Lung (tissue), 12 donors: ENCODE results near the gene WDR38. TPM values are rescaled to one million over a fixed set of nuclear protein-coding genes. Genes with fewer than 3 reads are reported as not detected.

ENCODE experiments used
- ATAC-seq: fragments of 200-7000 bp; cut with Tn5 transposase; one replicate; pipeline ENCODE4 v1.9.1; 2020; ENCODE audit warnings: moderate number of reproducible peaks; ENCODE audit not compliant: insufficient read depth, low FRiP score
- DNase-seq, 3 donors: peaks; one replicate each; pipeline ENCODE4 v3.0.0-alpha.2; 2013 to 2017
- H3K27ac ChIP-seq, 2 donors: one replicate each; pipeline ENCODE4 v1.5.1; 2013; ENCODE audit warnings: mild to moderate bottlenecking in 2 of 2, moderate library complexity in 2 of 2, control low read depth in 1 of 2, inconsistent platforms in 1 of 2, low read depth in 1 of 2, low read length in 1 of 2
- H3K27me3 ChIP-seq, 3 donors: one replicate each; pipeline ENCODE4 v1.5.1; 2013; ENCODE audit warnings: low read length in 2 of 3; ENCODE audit not compliant: control insufficient read depth in 3 of 3, insufficient read depth in 3 of 3
- H3K36me3 ChIP-seq, 4 donors: one replicate each; pipeline ENCODE4 v1.5.1; 2013; ENCODE audit warnings: low read length in 4 of 4, mild to moderate bottlenecking in 1 of 4, moderate library complexity in 1 of 4; ENCODE audit not compliant: control insufficient read depth in 4 of 4, insufficient read depth in 4 of 4
- H3K4me1 ChIP-seq, 5 donors: one replicate each; pipeline ENCODE4 v1.5.1; 2013; ENCODE audit warnings: low read length in 5 of 5, mild to moderate bottlenecking in 2 of 5, moderate library complexity in 1 of 5; ENCODE audit not compliant: control insufficient read depth in 5 of 5, insufficient read depth in 5 of 5
- H3K4me3 ChIP-seq: one replicate; pipeline ENCODE4 v1.5.1; 2013; ENCODE audit warnings: mild to moderate bottlenecking, control low read depth, moderate library complexity
- H3K9ac ChIP-seq, 2 donors: one replicate each; pipeline ENCODE4 v1.5.1; 2013; ENCODE audit warnings: low read length in 2 of 2, control low read depth in 1 of 2; ENCODE audit not compliant: insufficient read depth in 1 of 2
- H3K9me3 ChIP-seq, 4 donors: one replicate each; pipeline ENCODE4 v1.5.1; 2013; ENCODE audit warnings: low read length in 3 of 4, mild to moderate bottlenecking in 1 of 4, moderate library complexity in 1 of 4; ENCODE audit not compliant: control insufficient read depth in 4 of 4, insufficient read depth in 3 of 4
- CTCF ChIP-seq: IDR thresholded peaks from 2 replicates; pipeline ENCODE4 v1.5.1; 2012; ENCODE audit warnings: mild to moderate bottlenecking; ENCODE audit errors: control extremely low read depth, extremely low read depth
- WGBS, 2 donors: extraction: QIAGEN DNeasy Blood & Tissue Kit; methylation state at CpG; one replicate each; pipeline ENCODE4 v1.1.7; 2013; 5-methylcytosine and 5-hydroxymethylcytosine counted together
- polyA plus RNA-seq, 2 donors: library from polyadenylated mRNA; stranded (reverse); fragments of 200-250 nt; gene quantifications; one replicate each; pipeline ENCODE4 v1.2.1, GENCODE V29; 2013
- total RNA-seq, 2 donors: library from RNA; depleted of rRNA in 1 of 2; stranded (reverse); fragments of >200 nt in 1 of 2; gene quantifications; one replicate each; pipeline ENCODE4 v1.2.1, GENCODE V29; 2014 to 2021
- donor health status: control.
- donor health status: control.
- donor health status: Bipolar disorder and iron deficiency.
- donor health status: healthy.
- donor health status: DM: yes; HTN: yes; CAD: no.

The WDR38 gene
- total and polyA plus RNA-seq, 4 donors: 6.0 to 28.9 (median 12.1) TPM

- Histone ChIP-seq H3K4me1 (peaks cover 0 to 19% (median 12%) of the 10 kb centered on the region in 5 donors), H3K27me3 (no peaks in the 10 kb centered on the region), H3K27ac (no peak overlapping the region), H3K36me3 (peaks cover 0 to 13% (median 4%) of the 10 kb centered on the region in 4 donors), H3K4me3 (no peak overlapping the region), H3K9ac (no peak overlapping the region), H3K9me3 (no peaks in the 10 kb centered on the region)
- no peak for ATAC-seq
- TF ChIP-seq CTCF: no peak
- 91 to 96% methylated on average over 12 of the region's 12 CpGs for WGBS, 2 donors
- no peak for DNase-seq
Observed at GRCh38 chr9:124808246-124808956, 44.9 kb upstream of the WDR38 start.

GRCh38 chr9:124809211-124809610, 44.0 kb upstream of the WDR38 start:
- DNase-seq (no peak), ATAC-seq (no peak)
- H3K36me3 ChIP-seq: peaks cover 0 to 13% (median 4%) of the 10 kb centered on the region in 4 donors
- H3K4me1 ChIP-seq: peaks cover 0 to 19% (median 12%) of the 10 kb centered on the region in 5 donors
- H3K9ac ChIP-seq: no peak overlapping the region
- no peaks in the 10 kb centered on the region for H3K27me3 ChIP-seq
- H3K9me3 ChIP-seq: no peaks in the 10 kb centered on the region
- H3K27ac ChIP-seq: no peak overlapping the region
- H3K4me3 ChIP-seq: no peak overlapping the region
- TF ChIP-seq CTCF: no peak
- 94 to 95% methylated on average over 6 of the region's 6 CpGs for WGBS, 2 donors

- WGBS, 2 donors: 95 to 97% methylated on average over 60 of the region's 60 CpGs
- TF ChIP-seq CTCF: no peak
- DNase-seq (no peak), ATAC-seq (no peak)
- peaks cover 0 to 13% (median 4%) of the 10 kb centered on the region in 4 donors for H3K36me3 ChIP-seq
- no peak overlapping the region for H3K9ac ChIP-seq
- no peaks in the 10 kb centered on the region for H3K9me3 ChIP-seq
- H3K27me3 ChIP-seq: no peaks in the 10 kb centered on the region
- no peak overlapping the region for H3K27ac ChIP-seq
- peaks cover 0 to 17% (median 12%) of the 10 kb centered on the region in 5 donors for H3K4me1 ChIP-seq
- no peak overlapping the region for H3K4me3 ChIP-seq
Observed at GRCh38 chr9:124809741-124810500, 43.3 kb upstream of the WDR38 start.
